Endothelial cell of umbilical vein (primary cell): ENCODE measurements around the gene TBX1. TPM values are rescaled to one million over a fixed set of nuclear protein-coding genes. Genes with fewer than 3 reads are reported as not detected.

Source experiments
- BruUV-seq: library from RNA; stranded (reverse); fragments of 400-500 nt; replicated peaks from 2 replicates; lab custom pipeline; 2021; lab: Mats Ljungman, UMichigan
- CTCF ChIA-PET: fragments of 300-600, 350-600 bp; sonication (Branson Sonifier 250); formaldehyde crosslinking; loops from one replicate; lab custom pipeline; 2021; ENCODE audit warnings: antibody characterized with exemption, inconsistent platforms; lab: Charles Lee
- POLR2A ChIA-PET: fragments of 300-600, 350-600 bp; sonication (Branson Sonifier 250); formaldehyde crosslinking; loops from one replicate; lab custom pipeline; 2021; ENCODE audit warnings: antibody characterized with exemption, inconsistent platforms; lab: Charles Lee
- DNase-seq: peaks from one replicate; pipeline ENCODE4 v3.0.0-alpha.2; 2011; ENCODE audit warnings: low read depth, low spot score
- FAIRE-seq: peaks from 2 replicates; lab custom pipeline; 2011; peaks lifted over from hg19 to GRCh38; lab: Jason Lieb, UNC
- H2AFZ ChIP-seq: 2 replicates; pipeline ENCODE4 v1.6.0; 2012; ENCODE audit warnings: low read depth, low read length, control low read depth, inconsistent platforms
- H3K27ac ChIP-seq: 2 replicates; pipeline ENCODE4 v1.5.1; 2011; ENCODE audit warnings: low read depth, mild to moderate bottlenecking, control low read depth, low read length, moderate library complexity; ENCODE audit not compliant: insufficient read depth
- H3K27me3 ChIP-seq, 2 experiments: 2 replicates each; pipeline versions ENCODE4 v1.6.0 to v1.6.1; 2011; ENCODE audit warnings: low read length in 2 of 2, mixed read lengths in 1 of 2; ENCODE audit not compliant: control insufficient read depth in 2 of 2, insufficient read depth in 2 of 2
- H3K36me3 ChIP-seq, 2 experiments: 2 replicates in 1 of 2; 3 replicates in 1 of 2; pipeline ENCODE4 v1.5.1; 2011; ENCODE audit warnings: low read length in 2 of 2, mild to moderate bottlenecking in 1 of 2, moderate library complexity in 1 of 2; ENCODE audit not compliant: control insufficient read depth in 2 of 2, insufficient read depth in 2 of 2; ENCODE audit errors: extremely low read depth in 1 of 2
- H3K4me1 ChIP-seq: 3 replicates; pipeline ENCODE4 v1.5.1; 2011; ENCODE audit warnings: mild to moderate bottlenecking, low read length; ENCODE audit not compliant: control insufficient read depth, insufficient read depth; ENCODE audit errors: extremely low read depth
- H3K4me2 ChIP-seq: 2 replicates; pipeline ENCODE4 v1.6.1; 2011; ENCODE audit warnings: low read length, control low read depth, mixed read lengths; ENCODE audit not compliant: insufficient read depth
- H3K4me3 ChIP-seq, 3 experiments: fragments of 200-600 bp in 1 of 3; sonication (generic), shearing (Covaris generic) in 1 of 3; replicated peaks in 1 of 3; 2 replicates each; pipeline ENCODE4 v1.5.1; 2011 to 2016; ENCODE audit warnings: control low read depth in 3 of 3, low read length in 3 of 3, mild to moderate bottlenecking in 2 of 3, inconsistent platforms in 1 of 3, low read depth in 1 of 3, moderate library complexity in 1 of 3; ENCODE audit not compliant: insufficient read depth in 1 of 3
- H3K79me2 ChIP-seq: 2 replicates; pipeline ENCODE4 v1.6.0; 2012; ENCODE audit warnings: low read length, inconsistent platforms; ENCODE audit not compliant: control insufficient read depth, insufficient read depth
- H3K9ac ChIP-seq: replicated peaks from 2 replicates; pipeline ENCODE3; 2011; ENCODE audit warnings: low read length, control low read depth; ENCODE audit not compliant: insufficient read depth; ENCODE audit errors: extremely low read depth
- H3K9me1 ChIP-seq: replicated peaks from 3 replicates; pipeline ENCODE4 v1.6.0; 2011; ENCODE audit warnings: mild to moderate bottlenecking, low read length; ENCODE audit not compliant: control insufficient read depth, insufficient read depth; ENCODE audit errors: extremely low read depth
- H3K9me3 ChIP-seq: replicated peaks from 2 replicates; pipeline ENCODE4 v1.5.1; 2012; ENCODE audit warnings: low read length, inconsistent platforms; ENCODE audit not compliant: control insufficient read depth, insufficient read depth
- H4K20me1 ChIP-seq: replicated peaks from 2 replicates; pipeline ENCODE3; 2011; ENCODE audit warnings: mild to moderate bottlenecking, low read length; ENCODE audit not compliant: control insufficient read depth, insufficient read depth; ENCODE audit errors: extremely low read depth
- CTCF ChIP-seq, 2 donors: IDR thresholded peaks; 1 replicate in 1 of 2; 2 replicates in 1 of 2; pipeline ENCODE4 v1.5.1; 2011; ENCODE audit warnings: low read length in 2 of 2, mild to moderate bottlenecking in 2 of 2, moderate library complexity in 2 of 2, control low read depth in 1 of 2, inconsistent platforms in 1 of 2, low read depth in 1 of 2; ENCODE audit not compliant: insufficient read depth in 1 of 2; ENCODE audit errors: extremely low read depth in 1 of 2
- EZH2 ChIP-seq: IDR thresholded peaks from 2 replicates; pipeline ENCODE4 v1.6.1; 2012; ENCODE audit warnings: borderline replicate concordance, low read depth, mild to moderate bottlenecking, moderate library complexity, low read length, inconsistent platforms; ENCODE audit not compliant: severe bottlenecking
- FOS ChIP-seq: IDR thresholded peaks from 2 replicates; pipeline ENCODE4 v1.6.1; 2011; ENCODE audit warnings: mild to moderate bottlenecking, low read length, moderate library complexity, borderline replicate concordance; ENCODE audit not compliant: insufficient read depth
- GATA2 ChIP-seq: IDR thresholded peaks from 2 replicates; pipeline ENCODE4 v1.7.0; 2011; ENCODE audit warnings: low read depth, mild to moderate bottlenecking, moderate library complexity, mixed read lengths, low read length; ENCODE audit not compliant: insufficient read length, insufficient read depth
- JUN ChIP-seq: IDR thresholded peaks from 2 replicates; pipeline ENCODE4 v1.6.1; 2011; ENCODE audit warnings: borderline replicate concordance, low read depth; ENCODE audit not compliant: insufficient read length, insufficient read depth
- MAX ChIP-seq: IDR thresholded peaks from 2 replicates; pipeline ENCODE4 v1.6.1; 2011; ENCODE audit not compliant: insufficient read depth, insufficient read length
- MYC ChIP-seq: IDR thresholded peaks from one replicate; pipeline ENCODE4 v1.6.1; 2011; ENCODE audit warnings: mild to moderate bottlenecking, low read depth, low read length
- POLR2A ChIP-seq: IDR thresholded peaks from 2 replicates; pipeline ENCODE4 v1.6.1; 2012; ENCODE audit warnings: low read depth, mild to moderate bottlenecking, control low read depth, low read length
- POLR2AphosphoS5 ChIP-seq: IDR thresholded peaks from 2 replicates; pipeline ENCODE4 v1.6.1; 2012; ENCODE audit warnings: low read depth, mild to moderate bottlenecking, control low read depth, low read length, moderate library complexity; ENCODE audit not compliant: insufficient read depth
- dilution Hi-C: fragments of 300-500 bp; cut with MboI; formaldehyde crosslinking; loops from one replicate; pipeline ENCODE4 v1.15.0; 2019; ENCODE audit warnings: low sequenced_read_pairs; ENCODE audit not compliant: extremely low pct_ligation_motif_present
- intact Hi-C: fragments of 100-400 bp; cut with micrococcal nuclease; formaldehyde crosslinking; loops from one replicate; pipeline ENCODE4 v1.10.0; 2022
- polyA plus RNA-seq, 4 experiments: library from polyadenylated mRNA; depleted of rRNA in 3 of 4; stranded (reverse) in 3 of 4; unstranded in 1 of 4; fragments of >200 nt; gene quantifications; 2 replicates each; pipeline versions ENCODE4 v1.2.1 to v1.2.3, GENCODE V29; 2011 to 2012; ENCODE audit warnings: missing spikeins in 1 of 4
- total RNA-seq: library from RNA; stranded (reverse); gene quantifications from 2 replicates; pipeline ENCODE4 v1.2.3, GENCODE V29; 2021

TBX1 gene
- total and polyA plus RNA-seq, 2 donors (not counting 3 experiments of a cell fraction or from before 2014, with no cell fraction given): 11.0 to 30.2 TPM

DNA sequence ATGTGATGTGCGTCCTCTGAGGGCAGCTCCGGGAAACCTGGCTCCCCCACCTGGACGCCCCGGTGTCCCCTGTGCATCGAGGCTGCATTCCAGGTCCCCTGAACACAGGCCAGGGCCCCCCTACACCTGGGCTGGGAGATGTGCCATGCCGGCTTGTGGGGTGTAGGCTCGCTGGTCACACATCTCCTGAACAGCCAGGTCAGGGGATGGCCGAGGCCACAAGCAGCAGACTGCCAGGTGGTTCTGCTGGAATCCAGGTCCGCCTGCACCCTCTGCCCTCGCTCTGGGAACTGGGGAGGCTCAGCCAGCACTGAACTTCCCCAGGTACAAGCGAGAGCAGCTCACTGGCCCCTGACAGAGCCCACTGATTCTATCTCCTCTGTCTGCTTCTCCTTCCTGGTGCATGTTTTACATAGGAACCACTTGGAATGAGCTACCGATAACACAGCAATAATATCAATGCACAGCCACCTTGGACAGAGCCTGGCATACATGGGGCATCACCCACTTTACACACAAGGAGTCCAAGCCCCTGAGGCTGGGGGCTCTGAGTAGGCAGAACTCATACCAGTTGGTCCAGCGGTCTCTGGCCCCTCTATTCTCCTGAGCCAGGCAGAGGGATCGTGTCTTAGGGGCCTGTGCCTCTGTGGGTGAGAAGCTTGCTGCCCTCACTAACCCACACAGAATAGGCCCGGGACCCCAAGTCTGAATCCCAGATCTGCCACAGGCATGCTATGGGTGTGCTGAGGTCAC is 46.8 kb downstream of the TBX1 start:
- no peak overlapping the region for H3K4me3 ChIP-seq
- H3K36me3 ChIP-seq: no peaks in the 10 kb centered on the region
- dilution Hi-C loops: no loop called here
- no peaks in the 10 kb centered on the region for H4K20me1 ChIP-seq
- no peak overlapping the region for H2AFZ ChIP-seq
- FAIRE-seq (no peak), DNase-seq (no peak)
- H3K4me2 ChIP-seq: no peak overlapping the region
- TF ChIP-seq POLR2A (no peak), EZH2 (no peak), GATA2 (no peak), FOS (no peak), MAX (no peak), CTCF (IDR thresholded peaks at IDR 0.05; ENCODE audit: extremely low read depth in 1 of 2, insufficient read depth in 1 of 2, low read depth in 1 of 2, low read length in 2 of 2) (no peak), JUN (no peak), POLR2AphosphoS5 (no peak), MYC (no peak)
- H3K27ac ChIP-seq: no peak overlapping the region
- H3K79me2 ChIP-seq: no peaks in the 10 kb centered on the region
- H3K9ac ChIP-seq: no peak overlapping the region
- no TSS peak for BruUV-seq
- ChIA-PET CTCF (interaction anchor here (1.2 to 2.1 kb wide), 3 partner anchors 77 to 103 kb away, joined by 3 to 9 read pairs (median 3); partner anchors contain the start of gene GP1BB), POLR2A (no interaction called here)
- no peaks in the 10 kb centered on the region for H3K27me3 ChIP-seq
- H3K4me1 ChIP-seq: peaks cover 14% of the 10 kb centered on the region
- H3K9me3 ChIP-seq: no peaks in the 10 kb centered on the region
- intact Hi-C loops: loop anchor here (2.0 kb wide), 2 partner anchors 35 to 37 kb away; no protein-coding TSS in a partner anchor
- H3K9me1 ChIP-seq: no peaks in the 10 kb centered on the region
